Stimulated activated CD4-positive, alpha-beta T cell treated with anti-CD3 and anti-CD28 coated beads, Interleukin-4, amount 100 ng/mL, for 48 hours (primary cell): ENCODE results near the gene GMCL2.
"Not testable (repeated sequence)": the region's sequence is repeated elsewhere in the genome, so short reads cannot be mapped to it uniquely, and the experiment has no call there.

ENCODE experiments used
- DNase-seq, 2 donors: peaks; one replicate each; pipeline ENCODE4 v3.0.0-alpha.2; 2020; ENCODE audit warnings: low read depth in 2 of 2

Gene GMCL2, protein sequence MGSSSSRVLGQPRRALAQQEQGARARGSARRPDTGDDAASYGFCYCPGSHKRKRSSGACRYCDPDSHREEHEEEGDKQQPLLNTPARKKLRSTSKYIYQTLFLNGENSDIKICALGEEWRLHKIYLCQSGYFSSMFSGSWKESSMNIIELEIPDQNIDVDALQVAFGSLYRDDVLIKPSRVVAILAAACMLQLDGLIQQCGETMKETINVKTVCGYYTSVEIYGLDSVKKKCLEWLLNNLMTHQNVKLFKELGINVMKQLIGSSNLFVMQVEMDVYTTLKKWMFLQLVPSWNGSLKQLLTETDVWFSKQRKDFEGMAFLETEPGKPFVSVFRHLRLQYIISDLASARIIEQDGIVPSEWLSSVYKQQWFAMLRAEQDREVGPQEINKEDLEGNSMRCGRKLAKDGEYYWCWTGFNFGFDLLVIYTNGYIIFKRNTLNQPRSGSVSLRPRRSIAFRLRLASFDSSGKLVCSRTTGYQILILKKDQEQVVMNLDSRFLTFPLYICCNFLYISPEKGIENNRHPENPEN

DNA sequence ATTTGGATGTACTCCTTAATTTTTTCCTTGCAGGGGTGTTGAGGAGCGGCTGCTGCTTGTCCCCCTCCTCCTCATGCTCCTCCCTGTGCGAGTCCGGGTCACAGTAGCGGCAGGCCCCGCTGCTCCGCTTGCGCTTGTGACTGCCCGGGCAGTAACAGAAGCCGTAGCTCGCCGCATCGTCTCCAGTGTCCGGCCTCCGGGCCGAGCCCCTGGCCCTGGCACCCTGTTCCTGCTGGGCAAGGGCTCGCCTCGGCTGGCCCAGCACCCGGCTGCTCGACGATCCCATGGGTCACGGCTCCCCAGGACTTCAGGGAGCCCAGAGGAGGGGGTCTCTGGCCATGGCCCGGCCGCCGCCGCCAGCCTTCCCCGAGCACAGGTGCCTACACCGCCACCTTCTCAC lies at the start of gene GMCL2:
Gene GMCL2 (minus strand): TSS at position 358 of the 400 bp plus-strand sequence. CDS start 72 bp downstream, at position 286.
- DNase-seq: no peak

DNA sequence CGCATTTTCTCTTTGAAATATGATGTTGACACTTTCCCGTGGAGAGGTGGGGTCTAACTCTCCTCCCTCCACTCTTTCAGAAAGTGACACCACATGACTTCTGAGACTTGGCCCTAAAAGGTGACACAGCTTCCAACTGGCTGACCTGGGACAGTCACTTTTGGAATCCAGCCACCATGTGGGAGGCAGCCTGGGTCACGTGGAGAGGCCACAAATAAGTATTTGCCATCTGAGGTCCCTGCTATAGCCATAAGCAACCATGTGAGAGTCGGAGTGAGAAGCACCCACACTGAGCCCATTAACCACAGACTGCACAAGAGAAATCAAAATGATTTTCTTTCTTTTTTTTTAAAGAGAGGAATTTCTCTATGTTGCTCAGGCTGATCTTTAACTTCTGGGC lies 49.5 kb upstream of the GMCL2 start:
- no peak for DNase-seq

DNA sequence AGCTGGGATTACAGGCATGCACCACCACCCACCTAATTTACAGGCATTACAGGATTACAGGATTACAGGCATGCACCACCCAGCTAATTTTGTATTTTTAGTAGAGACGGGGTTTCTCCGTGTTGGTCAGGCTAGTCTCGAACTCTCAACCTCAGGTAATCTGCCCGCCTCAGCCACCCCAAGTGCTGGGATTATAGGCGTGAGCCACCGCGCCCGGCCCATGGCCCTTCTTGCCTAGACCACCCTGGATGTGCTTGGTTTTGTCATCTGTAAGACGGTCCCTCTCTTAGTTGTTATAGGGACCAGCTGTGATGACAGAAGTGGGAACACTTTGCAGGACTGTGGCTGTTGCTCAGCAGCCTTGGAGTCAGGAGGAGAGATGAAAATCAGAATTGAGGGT lies 49.0 kb upstream of the GMCL2 start:
- DNase-seq: no peak

DNA sequence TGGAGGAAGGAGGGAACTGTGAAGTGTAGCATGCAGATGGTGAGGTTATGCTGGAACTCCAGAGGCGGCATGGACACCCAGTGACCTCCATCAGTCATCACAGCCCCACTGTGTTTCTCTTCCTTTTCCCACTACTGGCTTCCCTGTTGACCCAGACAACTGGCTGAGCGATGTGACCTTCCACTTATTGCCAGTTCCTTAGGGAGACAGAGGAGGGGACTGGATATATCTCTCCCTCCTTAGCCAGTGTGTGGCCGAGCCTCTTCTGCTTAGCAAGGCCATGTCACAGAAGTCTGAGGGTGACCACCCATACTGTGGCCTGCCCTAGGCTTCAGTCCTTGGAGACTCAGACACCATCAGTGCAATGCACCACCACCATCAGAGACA lies 48.4 kb upstream of the GMCL2 start:
- DNase-seq: no peak

DNA sequence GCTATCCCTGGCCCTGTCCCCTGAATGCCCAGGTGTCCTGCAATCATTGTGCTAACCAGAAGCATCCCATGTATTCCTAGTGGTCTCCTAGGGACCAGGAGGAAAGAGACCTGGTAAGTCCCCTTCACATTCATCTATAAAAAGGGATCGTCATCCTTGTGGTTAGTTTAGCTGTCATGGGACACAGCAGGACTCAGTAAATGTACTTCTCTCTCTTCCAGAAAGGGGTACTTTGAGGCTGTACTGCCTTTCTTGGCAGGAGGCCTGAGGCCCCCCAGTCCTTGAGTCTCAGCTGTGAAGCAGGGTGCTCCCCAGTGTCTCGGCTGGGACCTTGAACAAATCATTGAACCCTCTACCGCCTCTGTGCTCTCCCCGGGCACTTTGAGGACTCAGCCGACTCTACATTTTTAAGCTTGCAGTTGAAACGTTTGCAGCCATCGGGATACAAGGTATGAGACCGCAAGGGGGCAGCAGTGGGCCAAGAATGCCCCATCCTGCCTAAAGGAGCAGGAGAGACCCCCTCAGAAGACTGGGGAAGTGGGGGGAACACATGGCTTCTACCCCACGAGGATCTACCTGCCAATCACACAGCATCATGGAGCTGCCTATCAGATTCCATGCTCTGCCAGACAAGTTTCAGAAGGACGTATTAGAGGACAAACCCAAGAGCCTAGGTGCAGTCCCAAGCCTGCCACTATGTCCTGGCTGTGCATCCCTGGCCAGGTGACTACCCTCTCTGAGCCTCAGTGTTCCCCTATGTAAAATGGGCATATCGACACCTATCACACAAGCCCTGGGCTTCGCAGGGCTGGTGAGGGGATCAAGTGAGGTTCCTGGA lies 47.8 kb upstream of the GMCL2 start:
- DNase-seq: peak; percentile 66 to 72

DNA sequence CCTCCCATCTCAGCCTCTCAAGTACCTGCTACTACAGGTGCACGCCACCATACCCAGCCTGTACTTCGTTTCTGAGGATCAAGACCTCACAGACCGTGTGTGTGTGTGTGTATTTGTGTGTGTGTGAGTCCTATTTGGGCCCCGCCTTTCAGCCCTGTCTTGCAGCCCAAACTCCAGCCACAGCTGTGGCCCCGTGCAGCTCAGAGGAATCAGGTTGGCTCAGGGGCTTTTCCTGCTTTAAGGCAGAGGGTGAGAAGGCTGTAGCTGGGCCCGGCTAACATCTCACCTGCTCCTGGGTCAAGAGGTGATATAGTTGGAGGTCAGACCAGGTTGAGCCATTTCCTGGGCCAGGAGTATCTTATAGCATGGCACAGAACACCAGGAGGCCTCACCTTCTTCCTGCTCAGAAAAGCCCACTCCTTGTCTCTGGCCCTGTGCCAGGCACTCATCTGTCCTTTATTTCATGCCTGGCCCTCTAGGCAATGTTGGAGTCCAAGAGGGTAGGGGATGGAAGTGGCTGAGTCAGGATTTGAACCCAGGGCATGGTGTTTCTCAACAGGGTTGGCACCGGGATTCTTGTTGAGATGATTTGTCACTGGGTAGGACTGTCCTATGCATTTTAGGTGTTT lies 47.1 kb upstream of the GMCL2 start:
- DNase-seq: no peak

DNA sequence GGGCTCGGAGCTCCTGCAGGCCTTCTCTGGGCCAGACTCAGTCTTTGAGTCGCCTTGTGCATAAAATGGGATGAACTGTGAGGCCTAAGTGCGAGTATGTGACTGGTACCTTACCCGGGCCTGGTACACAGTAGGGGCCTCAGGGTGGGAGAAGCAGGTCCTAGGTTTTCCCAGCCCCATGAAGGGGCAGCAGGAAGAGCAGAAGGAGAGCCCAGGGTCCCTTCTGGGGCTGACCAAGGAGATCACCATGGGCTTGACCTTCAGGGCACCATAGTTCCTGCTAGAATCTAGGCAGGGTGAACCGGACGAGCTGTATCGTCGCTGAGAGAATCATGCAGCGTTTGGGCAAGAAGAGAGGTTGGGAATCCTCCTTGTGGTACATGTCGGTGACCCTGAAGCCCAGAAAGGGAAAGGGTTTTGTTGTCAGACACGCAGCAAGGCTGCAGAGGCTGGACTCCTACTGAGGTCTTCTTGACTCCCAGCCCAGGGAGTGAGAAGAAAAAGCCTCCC lies 45.8 kb upstream of the GMCL2 start:
- no peak for DNase-seq

DNA sequence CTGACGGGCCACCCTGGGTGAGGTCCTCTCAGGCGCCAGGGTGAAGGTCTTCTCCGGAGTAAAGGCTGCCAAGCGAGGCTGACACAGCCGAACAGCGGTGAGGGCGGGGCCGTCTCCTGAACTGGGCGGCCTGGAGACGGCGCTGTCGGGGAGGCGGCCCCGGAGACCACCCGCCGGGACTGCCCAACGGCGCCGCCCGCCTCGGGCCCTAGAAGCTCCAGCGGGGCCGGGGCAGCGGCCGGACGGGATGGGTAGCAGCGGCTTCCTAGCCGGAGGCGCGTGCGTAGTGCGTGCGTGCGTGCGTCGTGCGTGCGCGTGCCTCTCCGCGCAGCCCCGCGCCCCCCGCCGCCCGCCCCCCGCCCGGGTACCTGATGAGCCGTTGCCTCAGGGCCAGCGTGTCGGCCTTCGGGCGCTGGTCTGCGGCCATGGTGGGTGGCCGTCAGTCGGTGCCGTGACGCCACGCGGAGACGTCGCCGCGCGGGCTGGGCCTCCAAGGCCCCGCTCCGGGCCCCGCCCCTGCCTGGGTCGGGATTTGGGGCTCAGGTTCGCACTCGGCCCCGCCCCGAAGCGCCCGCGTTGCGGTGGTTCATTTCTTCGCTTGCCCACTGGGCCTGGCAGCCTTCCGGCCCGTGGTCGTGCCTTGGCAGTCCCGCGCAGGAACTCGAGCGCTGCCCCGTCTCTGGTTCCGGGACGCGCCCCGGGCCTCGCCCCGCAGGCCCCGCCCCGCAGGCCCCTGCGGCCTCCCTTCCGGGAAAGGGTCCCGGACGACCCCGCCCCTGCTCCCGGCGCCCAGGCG lies 45.2 kb upstream of the GMCL2 start, which contains the start of gene PHYKPL:
Gene PHYKPL (minus strand): TSS at position 679 of the 796 bp plus-strand sequence. CDS start 252 bp downstream, at position 427.
- peak; percentile 62 to 71 for DNase-seq

DNA sequence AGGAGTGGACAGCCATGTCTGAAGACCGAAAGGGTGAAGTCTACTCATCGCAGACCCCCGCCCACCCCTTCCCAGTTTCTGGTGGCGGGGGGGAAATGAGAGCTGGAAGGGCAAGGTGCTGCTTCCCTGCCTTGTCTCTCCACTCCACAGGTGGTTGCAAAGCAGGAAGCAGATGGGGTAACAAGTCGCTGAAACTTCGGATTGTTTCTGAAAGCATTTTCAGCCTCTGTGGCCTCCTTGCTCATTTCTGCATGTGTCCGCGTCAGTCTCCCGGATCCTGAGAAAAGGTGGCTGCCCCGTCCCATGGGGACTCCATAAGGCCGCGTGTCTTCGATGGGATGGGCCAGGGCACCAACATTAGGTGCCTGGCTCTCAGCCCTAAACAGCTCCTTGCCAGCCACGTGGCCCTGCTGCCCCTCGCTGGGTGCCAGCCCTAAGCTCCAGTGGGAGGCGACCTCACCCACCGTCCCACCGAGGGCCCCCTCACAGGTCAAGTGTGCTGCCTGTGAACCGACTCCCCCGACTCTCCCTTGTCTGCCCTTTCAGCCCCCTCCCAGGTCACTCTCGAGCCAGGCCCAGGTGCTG lies 44.5 kb upstream of the GMCL2 start:
- DNase-seq: no peak

DNA sequence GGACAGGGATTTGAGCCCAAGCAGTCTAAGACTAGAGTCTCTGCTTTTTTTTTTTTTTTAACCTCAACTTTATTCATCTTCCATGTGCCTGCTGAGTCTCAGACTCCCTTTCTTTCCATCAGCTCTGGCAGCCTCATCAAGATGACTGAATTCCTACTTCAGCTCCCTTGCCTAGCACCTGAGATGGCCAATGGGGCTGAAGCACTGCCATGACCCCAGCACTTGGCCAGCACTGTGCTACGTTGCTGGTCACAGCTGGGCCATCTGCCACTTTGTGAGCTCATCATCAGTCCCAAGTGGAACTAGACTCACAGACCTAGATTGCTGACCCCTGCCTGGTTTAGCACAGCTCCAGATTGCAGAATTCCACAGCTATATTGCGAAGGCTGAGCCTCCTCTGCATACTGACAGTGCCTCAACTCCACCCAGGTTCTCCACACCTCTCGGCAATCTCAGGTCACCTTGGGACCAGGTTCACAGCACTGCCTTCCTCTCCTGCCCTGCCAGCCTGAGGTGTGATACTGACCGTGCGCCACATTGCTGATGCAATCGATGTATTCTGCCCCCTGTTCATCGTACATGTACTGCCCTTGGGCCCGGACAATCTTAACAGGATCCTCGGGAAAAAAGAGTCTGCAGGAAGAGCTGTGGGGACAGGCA lies 43.8 kb upstream of the GMCL2 start:
- no peak for DNase-seq

DNA sequence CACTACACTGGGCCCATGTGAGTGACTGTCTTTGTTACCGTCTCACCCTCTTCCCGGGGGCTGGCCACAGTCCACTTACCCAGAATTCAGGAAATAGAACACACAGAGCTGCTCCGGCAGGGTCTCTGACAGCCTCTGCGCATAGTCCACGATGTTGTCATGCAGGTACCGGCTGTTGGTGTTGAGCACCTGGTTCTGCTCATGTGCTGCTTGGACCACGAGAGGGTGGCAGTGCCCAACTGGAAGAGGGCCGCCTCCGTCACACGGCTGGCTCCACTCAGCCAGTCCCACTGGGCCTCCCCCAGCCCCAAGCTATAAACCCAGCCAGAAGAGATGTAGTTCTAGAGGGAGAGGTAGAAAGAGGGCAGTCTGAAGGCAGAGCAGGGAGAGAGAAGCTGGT lies 42.7 kb upstream of the GMCL2 start:
- DNase-seq: no peak

DNA sequence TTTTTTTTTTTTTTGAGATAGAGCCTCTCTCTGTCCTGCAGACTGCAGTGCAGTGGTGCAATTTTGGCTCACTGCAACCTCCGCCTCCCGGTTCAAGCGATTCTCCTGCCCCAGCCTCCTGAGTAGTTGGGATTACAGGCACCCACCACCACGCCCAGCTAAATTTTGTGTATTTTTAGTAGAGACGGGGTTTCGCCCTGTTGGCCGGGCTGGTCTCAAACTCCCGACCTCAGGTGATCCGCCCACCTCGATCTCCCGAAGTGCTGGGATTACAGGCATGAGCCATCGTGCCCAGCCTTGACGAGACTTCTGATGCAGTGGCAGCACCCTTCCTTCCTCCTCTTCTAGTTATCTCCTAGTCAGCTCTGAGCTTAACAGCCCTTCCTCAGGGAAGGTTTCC lies 41.9 kb upstream of the GMCL2 start:
- not testable (repeated sequence) for DNase-seq

DNA sequence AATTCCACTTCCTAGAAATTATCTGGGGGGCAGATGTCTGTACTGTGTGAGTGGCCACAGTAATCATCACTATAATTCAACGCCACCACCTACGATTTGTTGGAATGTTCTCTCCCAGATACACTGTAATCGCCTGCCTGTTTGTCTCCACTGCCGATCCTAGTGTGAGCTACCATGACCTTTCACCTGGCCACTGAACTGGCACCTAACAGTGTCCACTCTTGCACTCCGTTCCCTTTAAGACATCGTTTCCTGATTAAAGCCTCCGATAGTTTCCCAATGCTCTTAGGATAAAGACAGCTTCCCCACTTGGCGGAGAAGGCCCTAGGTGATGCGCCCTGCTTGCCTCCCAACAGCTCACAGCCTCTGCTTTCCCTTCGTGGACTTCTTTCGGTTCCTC lies 41.4 kb upstream of the GMCL2 start:
- DNase-seq: no peak

DNA sequence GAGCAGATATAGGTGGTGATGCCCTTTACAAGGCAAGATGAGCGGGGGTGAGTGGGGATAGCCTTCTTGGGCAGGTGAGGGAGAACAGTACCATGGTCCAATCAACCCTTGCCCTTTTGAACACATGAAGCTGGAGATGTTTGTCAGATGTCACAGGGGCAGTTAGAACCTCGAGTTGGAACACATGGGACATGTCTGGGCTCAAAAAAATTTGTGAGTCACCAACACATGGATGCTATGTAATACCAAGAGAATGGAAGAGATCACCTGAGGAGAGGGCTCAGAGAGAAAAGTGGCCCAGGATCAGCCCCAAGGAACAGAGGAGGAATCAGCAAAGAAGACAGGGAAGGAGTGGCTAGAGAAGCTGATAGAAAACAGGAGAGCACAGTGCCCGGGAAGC lies 40.8 kb upstream of the GMCL2 start:
- no peak for DNase-seq

DNA sequence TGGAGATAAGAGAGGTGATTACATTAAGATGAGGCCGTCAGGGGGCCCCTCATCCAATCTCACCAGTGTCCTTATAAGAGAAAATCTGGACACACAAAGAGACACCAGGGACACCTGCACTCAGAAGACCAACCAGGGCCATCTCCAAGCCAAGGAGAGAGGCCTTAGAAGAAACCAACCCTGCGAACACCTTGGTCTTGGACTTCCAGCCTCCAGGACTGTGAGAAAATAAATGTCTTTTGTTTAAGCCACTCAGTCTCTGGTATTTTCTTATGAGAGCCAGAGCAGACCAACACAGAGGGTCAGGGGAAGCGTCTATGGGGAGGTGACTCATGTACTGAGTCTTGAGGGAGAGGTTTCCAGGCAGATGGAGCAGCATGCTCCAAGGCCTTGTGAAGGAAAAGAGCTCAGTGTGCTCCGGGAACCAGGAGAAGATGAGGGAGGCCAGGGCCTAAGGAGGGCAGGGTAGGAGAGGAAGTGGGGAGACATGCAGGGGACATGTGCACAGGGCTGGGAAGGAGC lies 40.0 kb upstream of the GMCL2 start:
- DNase-seq: no peak

DNA sequence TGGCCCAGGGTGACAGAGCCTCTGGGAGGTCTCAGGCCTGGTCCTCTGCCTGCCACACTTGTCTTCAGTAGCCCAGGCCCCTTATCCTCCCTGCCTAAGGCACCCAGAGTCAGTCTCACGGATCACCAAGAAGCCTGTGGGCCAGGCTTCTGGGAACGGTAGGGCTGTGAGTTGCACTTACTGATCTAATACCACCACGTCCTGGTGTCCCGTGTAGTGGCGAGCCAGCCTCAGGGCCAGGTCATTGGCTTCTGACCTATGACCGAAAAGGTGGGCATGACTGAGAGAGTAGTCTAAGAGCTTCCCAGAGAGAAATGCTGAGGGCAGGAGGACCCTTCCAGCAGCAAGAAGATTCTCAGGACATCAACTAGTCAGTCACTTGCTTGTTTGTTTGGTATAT lies 38.0 kb upstream of the GMCL2 start:
- DNase-seq: no peak

DNA sequence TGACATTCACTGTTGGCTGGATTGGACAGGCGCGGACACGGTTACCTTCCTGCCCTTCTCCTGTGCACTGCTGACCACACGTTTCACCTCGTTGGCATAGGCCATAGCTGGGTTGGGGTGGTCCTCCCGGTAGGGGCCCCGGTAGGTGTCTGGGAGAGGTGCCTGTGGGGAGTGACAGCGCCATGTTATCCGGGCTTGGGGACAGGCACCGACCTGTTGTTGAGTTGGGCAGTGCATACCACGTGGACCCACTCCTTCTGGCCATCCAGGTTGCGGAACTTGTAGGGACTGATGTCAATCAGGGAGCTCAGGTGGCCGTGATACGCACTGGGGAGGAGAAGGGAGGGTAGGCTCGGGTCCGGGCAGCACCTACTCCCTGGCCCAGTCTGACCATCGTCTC lies 37.2 kb upstream of the GMCL2 start:
- DNase-seq: no peak

DNA sequence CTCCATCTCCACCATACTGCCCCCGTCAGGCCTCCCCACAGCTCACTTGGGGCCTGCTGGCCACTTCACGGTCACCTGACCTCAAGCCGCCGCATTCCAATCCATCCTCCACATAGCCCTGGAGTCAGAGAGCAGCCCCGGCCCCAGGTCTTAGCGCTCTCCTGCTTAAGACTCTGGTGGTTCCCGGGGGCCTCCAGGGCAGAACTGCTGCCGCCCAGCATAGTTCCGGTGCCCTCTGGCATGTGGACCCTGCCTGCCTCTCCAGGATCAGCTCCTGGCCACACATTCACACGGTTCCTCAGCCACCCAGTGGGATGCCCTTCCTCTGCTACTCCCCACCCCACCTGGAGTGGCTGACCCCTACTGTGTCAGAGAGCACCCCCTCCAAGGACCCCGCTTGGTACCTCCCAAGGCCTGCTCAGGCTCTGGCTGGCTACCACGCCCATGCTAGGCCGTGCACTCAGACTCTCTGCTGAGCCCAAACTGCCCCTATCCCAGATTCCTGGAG lies 36.7 kb upstream of the GMCL2 start:
- DNase-seq: no peak

DNA sequence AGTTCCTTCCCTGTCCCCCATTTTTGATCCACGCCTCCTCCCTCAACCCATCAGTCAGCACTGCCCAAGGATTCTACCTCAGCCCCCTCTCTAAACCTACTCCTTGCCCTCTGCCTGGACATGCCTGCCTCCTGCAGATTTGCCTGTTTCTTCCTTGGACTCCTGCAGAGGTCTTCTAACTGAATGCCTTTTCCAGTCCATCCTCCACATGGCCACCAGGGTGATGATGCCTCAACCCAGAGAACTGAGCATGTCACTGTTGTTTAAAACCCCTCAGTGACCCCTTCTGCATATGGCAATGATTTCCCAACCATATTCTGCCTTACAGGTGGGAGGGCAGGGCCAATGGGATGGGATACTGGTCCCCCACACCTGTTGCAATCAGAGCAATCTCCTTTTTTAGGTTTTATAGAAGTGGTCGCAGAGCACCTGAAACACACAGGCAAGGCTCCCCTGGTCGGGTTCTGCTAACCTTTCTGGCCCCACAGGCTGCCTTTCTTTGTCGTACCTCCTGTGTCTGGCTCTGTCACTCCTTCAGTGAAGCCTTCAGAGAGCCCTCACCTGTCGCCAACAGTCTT lies 36.1 kb upstream of the GMCL2 start:
- no peak for DNase-seq
